Measurements from ENCODE around the gene ANAPC5.

GRCh38 chr12:121296618-121297434 lies 55.4 kb downstream of the ANAPC5 start, which contains the start of gene CAMKK2:
- TF ChIP-seq PRDM15 (CRISPR knock-in tag; IDR thresholded peaks at IDR 0.05) = no peak
- no peak for TF ChIP-seq CTCF (IDR thresholded peaks at IDR 0.05)
- no peak for TF ChIP-seq JAZF1 (CRISPR knock-in tag; IDR thresholded peaks at IDR 0.05)
- no peak for TF ChIP-seq USF2 (CRISPR knock-in tag; IDR thresholded peaks at IDR 0.05)
- TF ChIP-seq PREB (CRISPR knock-in tag; IDR thresholded peaks at IDR 0.05; ENCODE audit: borderline replicate concordance) = no peak
- TF ChIP-seq OVOL2 (CRISPR knock-in tag; IDR thresholded peaks at IDR 0.05; ENCODE audit: borderline replicate concordance) = no peak
- no peak for TF ChIP-seq TEAD4 (CRISPR knock-in tag; IDR thresholded peaks at IDR 0.05)
- TF ChIP-seq CREB1 (CRISPR knock-in tag; IDR thresholded peaks at IDR 0.05) = no peak
- no peak for TF ChIP-seq SMAD4 (CRISPR knock-in tag; IDR thresholded peaks at IDR 0.05)
